H1 (cell line): ENCODE results near the gene EMC6. TPM values are rescaled to one million over a fixed set of nuclear protein-coding genes. Genes with fewer than 3 reads are reported as not detected.

ENCODE experiments used
- CTCF ChIA-PET: fragments of 300-600 bp; sonication (Branson Sonifier 250); formaldehyde crosslinking; loops from one replicate; lab custom pipeline; 2021; ENCODE audit not compliant: partially characterized antibody; lab: Charles Lee
- POLR2A ChIA-PET: fragments of 300-600 bp; sonication (Branson Sonifier 250); formaldehyde crosslinking; loops from one replicate; lab custom pipeline; 2021; ENCODE audit warnings: inconsistent platforms; ENCODE audit not compliant: partially characterized antibody; lab: Charles Lee
- DNase-seq, 2 experiments: peaks; one replicate each; pipeline versions ENCODE4 v3.0.0 to v3.0.0-alpha.2; 2010 to 2022; ENCODE audit warnings: low spot score in 2 of 2, low read depth in 1 of 2, mixed read lengths in 1 of 2
- FAIRE-seq: peaks from 2 replicates; lab custom pipeline; 2011; peaks lifted over from hg19 to GRCh38; lab: Jason Lieb, UNC
- H2AFZ ChIP-seq: 2 replicates; pipeline ENCODE4 v1.8.1; 2012; ENCODE audit warnings: low read length, inconsistent platforms
- H2AK5ac ChIP-seq: 2 replicates; pipeline ENCODE4 v1.6.1; 2013; ENCODE audit warnings: low read depth, low read length
- H2BK120ac ChIP-seq: replicated peaks from 2 replicates; pipeline ENCODE3; 2013; ENCODE audit warnings: low read depth, low read length, inconsistent platforms
- H2BK12ac ChIP-seq: 2 replicates; pipeline ENCODE4 v1.6.1; 2013; ENCODE audit warnings: low read depth, low read length
- H2BK15ac ChIP-seq: 2 replicates; pipeline ENCODE4 v1.6.1; 2013; ENCODE audit warnings: low read length
- H2BK20ac ChIP-seq: 2 replicates; pipeline ENCODE4 v1.6.1; 2013; ENCODE audit warnings: low read length
- H2BK5ac ChIP-seq: 2 replicates; pipeline ENCODE4 v1.6.1; 2013; ENCODE audit warnings: low read depth, low read length
- H3K14ac ChIP-seq: 2 replicates; pipeline ENCODE4 v1.6.1; 2013; ENCODE audit warnings: inconsistent platforms; ENCODE audit not compliant: insufficient read length
- H3K18ac ChIP-seq: 2 replicates; pipeline ENCODE4 v1.6.1; 2013; ENCODE audit warnings: low read length; ENCODE audit errors: extremely low read depth
- H3K23ac ChIP-seq: 2 replicates; pipeline ENCODE4 v1.6.1; 2013; ENCODE audit warnings: inconsistent platforms; ENCODE audit not compliant: insufficient read length
- H3K23me2 ChIP-seq: 2 replicates; pipeline ENCODE4 v1.6.1; 2013; ENCODE audit warnings: low read depth, low read length
- H3K27ac ChIP-seq: 2 replicates; pipeline ENCODE4 v1.6.1; 2011; ENCODE audit warnings: low read depth, low read length, inconsistent platforms
- H3K27me3 ChIP-seq, 4 experiments: replicated peaks in 1 of 4; 1 replicate in 1 of 4; 2 replicates in 3 of 4; pipeline versions ENCODE4 v1.6.1 to v1.8.1; 2011 to 2013; ENCODE audit warnings: low read length in 3 of 4, mild to moderate bottlenecking in 3 of 4, inconsistent platforms in 2 of 4, mixed read lengths in 2 of 4, moderate library complexity in 1 of 4; ENCODE audit not compliant: control insufficient read depth in 3 of 4, insufficient read depth in 3 of 4; ENCODE audit errors: extremely low read depth in 1 of 4
- H3K36me3 ChIP-seq, 4 experiments: 2 replicates each; pipeline versions ENCODE4 v1.6.1 to v1.8.1; 2011 to 2013; ENCODE audit warnings: mild to moderate bottlenecking in 4 of 4, low read length in 3 of 4, moderate library complexity in 2 of 4, control low read depth in 1 of 4, inconsistent platforms in 1 of 4; ENCODE audit not compliant: insufficient read depth in 4 of 4, control insufficient read depth in 2 of 4
- H3K4ac ChIP-seq: replicated peaks from 2 replicates; pipeline ENCODE3; 2013; ENCODE audit warnings: low read length, low read depth, mixed read lengths, inconsistent platforms; ENCODE audit not compliant: insufficient read length
- H3K4me1 ChIP-seq, 4 experiments: replicated peaks in 1 of 4; 1 replicate in 1 of 4; 2 replicates in 3 of 4; pipeline versions ENCODE4 v1.6.1 to v1.8.1; 2011 to 2013; ENCODE audit warnings: low read length in 3 of 4, inconsistent platforms in 2 of 4, mixed read lengths in 1 of 4; ENCODE audit not compliant: insufficient read depth in 4 of 4, control insufficient read depth in 3 of 4
- H3K4me2 ChIP-seq, 2 experiments: 2 replicates each; pipeline versions ENCODE4 v1.6.1 to v1.8.1; 2011 to 2013; ENCODE audit warnings: low read depth in 2 of 2, low read length in 2 of 2, control low read depth in 1 of 2, inconsistent platforms in 1 of 2, mild to moderate bottlenecking in 1 of 2; ENCODE audit not compliant: insufficient read depth in 1 of 2
- H3K4me3 ChIP-seq, 4 experiments: fragments of 200-600, 300-600 bp in 1 of 4; sonication (generic), shearing (Covaris generic), sonication (Bioruptor Twin) in 1 of 4; 2 replicates each; pipeline versions ENCODE4 v1.5.1 to v1.8.1; 2011 to 2016; ENCODE audit warnings: low read length in 4 of 4, low read depth in 3 of 4, control low read depth in 2 of 4, inconsistent platforms in 2 of 4, mild to moderate bottlenecking in 2 of 4, mixed read lengths in 1 of 4, moderate library complexity in 1 of 4; ENCODE audit not compliant: insufficient read depth in 2 of 4; ENCODE audit errors: extremely low read depth in 1 of 4
- H3K56ac ChIP-seq: replicated peaks from 2 replicates; pipeline ENCODE3; 2013; ENCODE audit warnings: low read depth, mild to moderate bottlenecking, mixed read lengths, low read length, inconsistent platforms; ENCODE audit not compliant: insufficient read length
- H3K79me1 ChIP-seq: 2 replicates; pipeline ENCODE4 v1.6.1; 2013; ENCODE audit warnings: low read depth, low read length, control low read depth
- H3K79me2 ChIP-seq, 2 experiments: 2 replicates each; pipeline versions ENCODE4 v1.6.1 to v1.8.1; 2012 to 2013; ENCODE audit warnings: low read length in 2 of 2, mild to moderate bottlenecking in 2 of 2, inconsistent platforms in 1 of 2; ENCODE audit not compliant: insufficient read depth in 2 of 2, control insufficient read depth in 1 of 2
- H3K9ac ChIP-seq, 4 experiments: replicated peaks in 1 of 4; 1 replicate in 1 of 4; 2 replicates in 3 of 4; pipeline versions ENCODE4 v1.6.1 to v1.8.1; 2011 to 2013; ENCODE audit warnings: low read depth in 3 of 4, low read length in 3 of 4, control low read depth in 2 of 4, mild to moderate bottlenecking in 2 of 4, moderate library complexity in 2 of 4, inconsistent platforms in 1 of 4; ENCODE audit errors: extremely low read depth in 1 of 4
- H3K9me3 ChIP-seq, 2 experiments: 2 replicates each; pipeline versions ENCODE4 v1.6.1 to v1.8.1; 2012 to 2013; ENCODE audit warnings: mild to moderate bottlenecking in 2 of 2, moderate library complexity in 2 of 2, control low read depth in 1 of 2, inconsistent platforms in 1 of 2, low read depth in 1 of 2, low read length in 1 of 2, mixed read lengths in 1 of 2; ENCODE audit not compliant: insufficient read depth in 2 of 2
- H4K20me1 ChIP-seq, 2 experiments: replicated peaks in 1 of 2; 2 replicates each; pipeline versions ENCODE3 to v1.8.1; 2011 to 2013; ENCODE audit warnings: inconsistent platforms in 2 of 2, low read length in 2 of 2, mild to moderate bottlenecking in 1 of 2; ENCODE audit not compliant: insufficient read depth in 2 of 2, control insufficient read depth in 1 of 2
- H4K5ac ChIP-seq: 2 replicates; pipeline ENCODE4 v1.6.1; 2013; ENCODE audit warnings: low read length, low read depth, mixed read lengths, inconsistent platforms; ENCODE audit not compliant: insufficient read length
- H4K8ac ChIP-seq: 2 replicates; pipeline ENCODE4 v1.8.0; 2013; ENCODE audit warnings: mild to moderate bottlenecking, moderate library complexity, low read length, inconsistent platforms; ENCODE audit not compliant: insufficient read depth; ENCODE audit errors: extremely low read depth
- H4K91ac ChIP-seq: replicated peaks from 2 replicates; pipeline ENCODE3; 2013; ENCODE audit warnings: low read length, mixed read lengths, inconsistent platforms; ENCODE audit not compliant: insufficient read length
- E2F6 ChIP-seq: IDR thresholded peaks from 2 replicates; pipeline ENCODE4 v1.6.1; 2012; ENCODE audit warnings: inconsistent platforms
- KDM5A ChIP-seq: fragments of 200-600 bp; IDR thresholded peaks from 2 replicates; pipeline ENCODE4 v1.7.1; 2012; ENCODE audit warnings: mild to moderate bottlenecking, low read length, inconsistent platforms, mixed read lengths
- WGBS, 2 experiments: shearing (Covaris generic) in 1 of 2; methylation state at CpG; one replicate each; pipeline versions ENCODE4 v1.1.6 to v1.1.7; 2013 to 2015; ENCODE audit warnings: low lambda C conversion rate in 2 of 2, mixed read lengths in 2 of 2, inconsistent platforms in 1 of 2, low coverage in 1 of 2, missing lambda C conversion rate in 1 of 2; ENCODE audit not compliant: insufficient replicate concordance in 2 of 2, insufficient coverage in 1 of 2, insufficient read length in 1 of 2; ENCODE audit errors: extremely low coverage in 1 of 2, missing lambda C conversion rate in 1 of 2; 5-methylcytosine and 5-hydroxymethylcytosine counted together
- polyA plus RNA-seq, 7 experiments: library from polyadenylated mRNA; depleted of rRNA in 3 of 7; stranded (reverse) in 5 of 7; unstranded in 2 of 7; fragments of >200 nt in 5 of 7; fragments of 200-250 nt in 2 of 7; gene quantifications; 1 replicate in 5 of 7; 2 replicates in 1 of 7; 4 replicates in 1 of 7; pipeline versions ENCODE4 v1.2.1 to v1.2.3, GENCODE V29; 2011 to 2013; ENCODE audit warnings: missing spikeins in 2 of 7, mixed read lengths in 2 of 7
- total RNA-seq: library from RNA; stranded (reverse); fragmentation: NEBNext Ultra II Directional; extraction: Animal tissue kit (Norgen Biotek cat#: 25700); gene quantifications from 2 replicates; pipeline ENCODE4 v1.2.1, GENCODE V29; 2021

The EMC6 gene
- total and polyA plus RNA-seq, 2 of the 8 experiments (the other 6 are each of a cell fraction or from before 2014, with no cell fraction given), result 81.5 to 193 TPM

GRCh38 chr17:3643889-3644349 lies 24.7 kb upstream of the EMC6 start:
- Histone ChIP-seq H2BK15ac (no peak overlapping the region), H3K9me3 (no peaks in the 10 kb centered on the region), H3K9ac (no peak overlapping the region), H4K8ac (no peak overlapping the region), H4K5ac (no peak overlapping the region), H4K91ac (no peak overlapping the region), H3K27me3 (no peaks in the 10 kb centered on the region), H2BK120ac (no peak overlapping the region), H2AFZ (no peak overlapping the region), H2AK5ac (no peak overlapping the region), H4K20me1 (peaks cover 1 to 2% of the 10 kb centered on the region in 2 experiments), H3K14ac (no peak overlapping the region), H3K18ac (no peak overlapping the region), H3K56ac (no peak overlapping the region), H3K36me3 (peaks cover 1 to 12% (median 3%) of the 10 kb centered on the region in 4 experiments; a peak in 6 of 8 replicates), H3K4ac (no peak overlapping the region), H3K4me2 (no peak overlapping the region), H3K27ac (no peak overlapping the region), H3K79me1 (no peaks in the 10 kb centered on the region), H3K23ac (no peak overlapping the region), H3K79me2 (no peaks in the 10 kb centered on the region; a peak in 1 of 4 replicates), H3K23me2 (no peaks in the 10 kb centered on the region), H3K4me3 (no peak overlapping the region), H3K4me1 (peaks cover 0 to 8% (median 4%) of the 10 kb centered on the region in 4 experiments; a peak in 2 of 7 replicates), H2BK5ac (no peak overlapping the region), H2BK20ac (no peak overlapping the region), H2BK12ac (no peak overlapping the region)
- ChIA-PET CTCF (interaction anchor here (1.0 kb wide), 1 partner anchor 39 kb away, joined by 4 read pairs; no protein-coding TSS in a partner anchor), POLR2A (interaction anchor here (2.4 to 18.4 kb wide), 3 partner anchors 8 to 20 kb away, joined by 7 to 194 read pairs (median 16); partner anchors contain the start of genes EMC6, SHPK and TAX1BP3)
- 94% methylated on average over 4 of the region's 4 CpGs; no CpG with 5 or more reads in 1 of the 2 experiments for WGBS, 2 experiments
- FAIRE-seq (no peak), DNase-seq (no peak)
- no peak for TF ChIP-seq KDM5A
- TF ChIP-seq E2F6, result no peak
